Activated CD8-positive, alpha-beta memory T cell treated with anti-CD3 and anti-CD28 coated beads, Interleukin-2, amount 50 U/mL, for 1 hour (primary cell): ENCODE results near the gene PSENEN.
A peak's percentile ranks its signal among the peaks of the same experiment; 100 is the strongest.

ENCODE experiments used
- DNase-seq: peaks from one replicate; pipeline ENCODE4 v3.0.0-alpha.2; 2020; ENCODE audit errors: extremely low read depth

The PSENEN gene

GRCh38 chr19:35733180-35734125 lies 12.0 kb upstream of the PSENEN start:
- DNase-seq: no peak

GRCh38 chr19:35734273-35734672 lies 11.2 kb upstream of the PSENEN start:
- no peak for DNase-seq

- DNase-seq: no peak
Measured at GRCh38 chr19:35734889-35735288, 10.6 kb upstream of the PSENEN start.

GRCh38 chr19:35736913-35737886 lies 8.3 kb upstream of the PSENEN start:
- no peak for DNase-seq

GRCh38 chr19:35738021-35738886 lies 7.2 kb upstream of the PSENEN start:
- no peak for DNase-seq

- no peak for DNase-seq
Measured at GRCh38 chr19:35738887-35739229, 6.6 kb upstream of the PSENEN start.

- DNase-seq: no peak
Measured at GRCh38 chr19:35739275-35740107, 6.0 kb upstream of the PSENEN start.

- no peak for DNase-seq
Measured at GRCh38 chr19:35740108-35740422, 5.4 kb upstream of the PSENEN start.

GRCh38 chr19:35740423-35741202 lies 4.8 kb upstream of the PSENEN start:
- peak; percentile 91 for DNase-seq

GRCh38 chr19:35741203-35741515 lies 4.3 kb upstream of the PSENEN start:
- DNase-seq: no peak

- DNase-seq: no peak
Measured at GRCh38 chr19:35742121-35742724, 3.2 kb upstream of the PSENEN start, which contains the start of gene IGFLR1. TSS of gene IGFLR1 (minus strand) at chr19:35742452. CDS start at chr19:35741180, 1,272 bp downstream.

GRCh38 chr19:35743640-35744429 lies 1.6 kb upstream of the PSENEN start:
- DNase-seq: no peak

- peak; percentile 89 for DNase-seq
Measured at GRCh38 chr19:35744430-35745327, 772 bp upstream of the PSENEN start.

GRCh38 chr19:35746087-35746462 lies 624 bp downstream of the PSENEN start:
- DNase-seq: no peak

GRCh38 chr19:35746531-35746930 lies 1.1 kb downstream of the PSENEN start:
- DNase-seq: no peak

GRCh38 chr19:35748106-35749020 lies 2.9 kb downstream of the PSENEN start, which contains the start of gene LIN37:
TSS of gene LIN37 (plus strand) at chr19:35748576. CDS start at chr19:35748725, 149 bp downstream.
- DNase-seq: peak; percentile 98

GRCh38 chr19:35750167-35750566 lies 4.7 kb downstream of the PSENEN start:
- DNase-seq: no peak
